K562 (cell line): ENCODE results near the gene ACP4. TPM values are rescaled to one million over a fixed set of nuclear protein-coding genes. Genes with fewer than 3 reads are reported as not detected.

Experiments used
- CCNT2 ChIP-seq: IDR thresholded peaks from 2 replicates; pipeline ENCODE4 v1.6.1; 2011; ENCODE audit warnings: borderline replicate concordance, low read depth, mild to moderate bottlenecking, moderate library complexity, mixed read lengths, low read length; ENCODE audit not compliant: insufficient read length; ENCODE audit errors: extremely low read depth
- CREB1 ChIP-seq, 2 experiments: sonication (generic) in 1 of 2; formaldehyde crosslinking in 1 of 2; IDR thresholded peaks; 2 replicates each; pipeline versions ENCODE4 v1.6.1 to v1.8.0; 2012 to 2022; ENCODE audit warnings: inconsistent platforms in 1 of 2, mild to moderate bottlenecking in 1 of 2, missing genetic modification reagents in 1 of 2, moderate library complexity in 1 of 2
- CTCF ChIP-seq, 3 experiments: IDR thresholded peaks in 2 of 3; conservative IDR thresholded peaks in 1 of 3; 2 replicates each; pipeline ENCODE4 v1.5.1; 2011 to 2012; ENCODE audit warnings: low read length in 3 of 3, mild to moderate bottlenecking in 3 of 3, control low read depth in 2 of 3, improper control_type of control experiment in 1 of 3, inconsistent platforms in 1 of 3, low read depth in 1 of 3, mixed read lengths in 1 of 3, moderate library complexity in 1 of 3; ENCODE audit not compliant: insufficient read depth in 2 of 3
- E2F8 ChIP-seq: fragments of 450-650 bp; IDR thresholded peaks from 2 replicates; pipeline ENCODE4 v1.7.1; 2018; ENCODE audit warnings: mild to moderate bottlenecking, low read depth; ENCODE audit not compliant: partially characterized antibody
- ETV5 ChIP-seq: sonication (generic); formaldehyde crosslinking; IDR thresholded peaks from 2 replicates; pipeline ENCODE4 v1.4.0; 2020; ENCODE audit warnings: low read depth, mild to moderate bottlenecking, missing genetic modification reagents
- HINFP ChIP-seq: fragments of 450-650 bp; conservative IDR thresholded peaks from 2 replicates; pipeline ENCODE4 v1.6.1; 2016; ENCODE audit warnings: missing genetic modification characterization, low read depth, mild to moderate bottlenecking, control low read depth, missing compliant biosample characterization
- HNRNPH1 ChIP-seq: fragments of 200-400 bp; formaldehyde crosslinking; optimal IDR thresholded peaks from 2 replicates; pipeline ENCODE3; 2017; ENCODE audit warnings: low read depth, mild to moderate bottlenecking, low read length, moderate library complexity
- KHSRP ChIP-seq: fragments of 450-650 bp; IDR thresholded peaks from 2 replicates; pipeline ENCODE4 v1.6.1; 2017
- KLF13 ChIP-seq: fragments of 450-650 bp; IDR thresholded peaks from 2 replicates; pipeline ENCODE4 v1.6.1; 2016; ENCODE audit warnings: missing genetic modification characterization, low read depth, mild to moderate bottlenecking, missing compliant biosample characterization, moderate library complexity, borderline replicate concordance
- PHF21A ChIP-seq: fragments of 450-650 bp; IDR thresholded peaks from 2 replicates; pipeline ENCODE4 v1.6.1; 2017; ENCODE audit warnings: low read depth, borderline replicate concordance
- PHTF2 ChIP-seq: fragments of 250-450 bp; sonication (Bioruptor Pico); IDR thresholded peaks from 2 replicates; pipeline ENCODE4 v1.5.0; 2021; ENCODE audit warnings: mild to moderate bottlenecking
- POLR2G ChIP-seq: fragments of 200-400 bp; formaldehyde crosslinking; IDR thresholded peaks from 2 replicates; pipeline ENCODE4 v1.6.1; 2017; ENCODE audit warnings: low read depth, mild to moderate bottlenecking, antibody characterized with exemption, low read length, moderate library complexity
- RFX5 ChIP-seq: IDR thresholded peaks from 2 replicates; pipeline ENCODE4 v1.6.1; 2011; ENCODE audit warnings: low read depth, mild to moderate bottlenecking, improper control_type of control experiment, low read length
- RREB1 ChIP-seq: fragments of 250-450 bp; sonication (Bioruptor Pico); IDR thresholded peaks from 2 replicates; pipeline ENCODE4 v1.4.0; 2020
- ZFP1 ChIP-seq: fragments of 450-650 bp; formaldehyde crosslinking; IDR thresholded peaks from 2 replicates; pipeline ENCODE4 v1.4.0; 2020; ENCODE audit warnings: mild to moderate bottlenecking, mixed read lengths
- polyA plus RNA-seq, 8 experiments: library from polyadenylated mRNA; depleted of rRNA in 4 of 8; stranded (reverse) in 5 of 8; unstranded in 3 of 8; fragments of >200 nt; fragmentation: Nextera tagmentation in 2 of 8; fragmentation: Illumina TruSeq in 1 of 8; extraction: Ambion mirVana in 2 of 8; extraction: Trizol in 1 of 8; gene quantifications; 2 replicates each; pipeline versions ENCODE4 v1.2.1 to v1.2.3, GENCODE V29; 2011 to 2014; ENCODE audit warnings: inconsistent platforms in 1 of 8, missing spikeins in 1 of 8
- total RNA-seq, 7 experiments: library from RNA; depleted of rRNA in 6 of 7; stranded (reverse); fragments of >200 nt in 6 of 7; fragmentation: Illumina TruSeq in 2 of 7; extraction: Trizol in 2 of 7; gene quantifications; 2 replicates each; pipeline versions ENCODE4 v1.2.1 to v1.2.3, GENCODE V29; 2011 to 2021; ENCODE audit warnings: low replicate concordance in 1 of 7

Gene ACP4
- total and polyA plus RNA-seq, 9 of the 15 experiments (the other 6 are each of a cell fraction or from before 2014, with no cell fraction given): not detected

GRCh38 chr19:50796128-50796633, 6.0 kb downstream of the ACP4 start (continued):
- peak; percentile 62; the same call in 1 of the 2 replicates for TF ChIP-seq RREB1 (CRISPR knock-in tag)
- TF ChIP-seq CREB1 (IDR thresholded peaks at IDR 0.05): 0 out of 2 replicates have a peak, but pooled peaks have one; percentile 2
- no peak for TF ChIP-seq CREB1 (CRISPR knock-in tag; IDR thresholded peaks at IDR 0.05)
- TF ChIP-seq HINFP (tag): no peak
- TF ChIP-seq RFX5: no peak
- no peak for TF ChIP-seq PHTF2
- 0 out of 2 replicates have a peak, but pooled peaks have one; percentile 10 for TF ChIP-seq KLF13 (tag)
- no peak for TF ChIP-seq PHF21A
- TF ChIP-seq KHSRP: no peak
- TF ChIP-seq HNRNPH1: no peak
- peak; percentile 55; the same call in 1 of the 2 replicates for TF ChIP-seq ETV5 (CRISPR knock-in tag)
- TF ChIP-seq POLR2G: peak; percentile 73
- TF ChIP-seq CTCF (IDR thresholded peaks at IDR 0.05 in 2 of 3, conservative IDR thresholded peaks at IDR 0.05 in 1 of 3; ENCODE audit: insufficient read depth in 2 of 3, low read depth in 1 of 3, low read length in 3 of 3): peak; percentile 44 to 51 (median 45); a peak in 5 of 6 replicates
- TF ChIP-seq E2F8: peak; percentile 14
- TF ChIP-seq ZFP1 (CRISPR knock-in tag): no peak
- TF ChIP-seq CCNT2: no peak
